Mesothelial cell of epicardium (in vitro differentiated cells): Measurements from ENCODE around the gene TACC3. TPM values are rescaled to one million over a fixed set of nuclear protein-coding genes. Genes with fewer than 3 reads are reported as not detected.

Source experiments
- DNase-seq, 2 experiments: peaks; one replicate each; pipeline ENCODE4 v3.0.0; 2021; ENCODE audit warnings: low spot score in 2 of 2; ENCODE audit not compliant: unreplicated experiment in 2 of 2
- H3K27ac Mint-ChIP-seq: 2 replicates; pipeline ENCODE4 v1.8.0; 2021; ENCODE audit warnings: mixed read lengths
- H3K27me3 Mint-ChIP-seq: 2 replicates; pipeline ENCODE4 v1.8.0; 2021; ENCODE audit warnings: low read depth, mixed read lengths
- H3K36me3 Mint-ChIP-seq: 2 replicates; pipeline ENCODE4 v1.8.0; 2021; ENCODE audit warnings: mixed read lengths
- H3K4me1 Mint-ChIP-seq: 2 replicates; pipeline ENCODE4 v1.8.0; 2021; ENCODE audit warnings: mixed read lengths
- H3K4me3 Mint-ChIP-seq: 2 replicates; pipeline ENCODE4 v1.8.0; 2021; ENCODE audit warnings: mild to moderate bottlenecking, moderate library complexity, mixed read lengths
- H3K9me3 Mint-ChIP-seq: 2 replicates; pipeline ENCODE4 v1.8.0; 2021; ENCODE audit warnings: mixed read lengths
- total RNA-seq: library from RNA; stranded (reverse); gene quantifications from 3 replicates; pipeline ENCODE4 v1.2.1, GENCODE V29; 2021
- TF ChIP-seq, protein P1 (sequence below): fragments of 200-600 bp; sonication (generic); IDR thresholded peaks from one replicate; pipeline ENCODE4 v1.5.0; 2021; ENCODE audit warnings: antibody characterized with exemption; ENCODE audit not compliant: unreplicated experiment

Gene TACC3
- total RNA-seq, 1 donor from 2014 or later = 45.3 TPM

DNA sequence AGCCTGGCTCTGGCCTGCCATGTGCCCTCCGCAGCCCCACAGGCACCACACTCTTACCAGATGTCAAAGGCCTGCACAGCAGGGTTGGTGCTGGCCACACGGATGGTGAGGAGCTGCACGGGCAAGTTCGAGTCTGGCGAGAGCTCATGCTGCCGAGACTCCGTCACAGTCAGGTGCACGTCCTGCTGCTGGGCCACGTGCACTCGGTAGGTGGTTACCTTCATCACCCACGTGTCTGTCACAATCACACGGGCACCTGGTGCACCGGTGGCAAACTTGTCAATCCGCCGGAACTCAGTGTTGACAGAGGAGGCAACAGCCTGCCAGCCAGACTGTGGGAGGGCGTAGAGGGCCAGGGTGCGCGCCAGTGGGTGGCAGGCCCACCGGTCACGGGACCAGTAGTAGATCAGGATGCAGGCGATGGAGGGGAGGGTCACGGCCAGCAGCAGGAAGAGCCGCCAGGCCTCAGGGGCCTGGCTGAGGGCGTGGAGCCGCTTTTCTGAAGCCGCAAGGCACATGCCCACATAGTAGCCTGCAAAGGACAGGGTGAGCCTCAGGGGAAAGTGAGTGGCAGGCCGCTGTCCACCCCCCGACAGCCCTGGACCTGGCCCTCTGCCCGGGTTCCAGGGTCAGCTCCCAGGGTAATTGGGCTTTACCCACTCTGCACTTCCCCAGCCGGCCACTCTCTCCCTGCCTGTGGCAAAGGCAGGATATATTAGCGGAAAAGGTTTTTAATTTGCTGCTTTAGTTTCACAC is 3.0 kb upstream of the TACC3 start:
- H3K27ac Mint-ChIP-seq = no peak overlapping the region
- TF ChIP-seq, protein P1, sequence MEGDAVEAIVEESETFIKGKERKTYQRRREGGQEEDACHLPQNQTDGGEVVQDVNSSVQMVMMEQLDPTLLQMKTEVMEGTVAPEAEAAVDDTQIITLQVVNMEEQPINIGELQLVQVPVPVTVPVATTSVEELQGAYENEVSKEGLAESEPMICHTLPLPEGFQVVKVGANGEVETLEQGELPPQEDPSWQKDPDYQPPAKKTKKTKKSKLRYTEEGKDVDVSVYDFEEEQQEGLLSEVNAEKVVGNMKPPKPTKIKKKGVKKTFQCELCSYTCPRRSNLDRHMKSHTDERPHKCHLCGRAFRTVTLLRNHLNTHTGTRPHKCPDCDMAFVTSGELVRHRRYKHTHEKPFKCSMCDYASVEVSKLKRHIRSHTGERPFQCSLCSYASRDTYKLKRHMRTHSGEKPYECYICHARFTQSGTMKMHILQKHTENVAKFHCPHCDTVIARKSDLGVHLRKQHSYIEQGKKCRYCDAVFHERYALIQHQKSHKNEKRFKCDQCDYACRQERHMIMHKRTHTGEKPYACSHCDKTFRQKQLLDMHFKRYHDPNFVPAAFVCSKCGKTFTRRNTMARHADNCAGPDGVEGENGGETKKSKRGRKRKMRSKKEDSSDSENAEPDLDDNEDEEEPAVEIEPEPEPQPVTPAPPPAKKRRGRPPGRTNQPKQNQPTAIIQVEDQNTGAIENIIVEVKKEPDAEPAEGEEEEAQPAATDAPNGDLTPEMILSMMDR = no peak

DNA sequence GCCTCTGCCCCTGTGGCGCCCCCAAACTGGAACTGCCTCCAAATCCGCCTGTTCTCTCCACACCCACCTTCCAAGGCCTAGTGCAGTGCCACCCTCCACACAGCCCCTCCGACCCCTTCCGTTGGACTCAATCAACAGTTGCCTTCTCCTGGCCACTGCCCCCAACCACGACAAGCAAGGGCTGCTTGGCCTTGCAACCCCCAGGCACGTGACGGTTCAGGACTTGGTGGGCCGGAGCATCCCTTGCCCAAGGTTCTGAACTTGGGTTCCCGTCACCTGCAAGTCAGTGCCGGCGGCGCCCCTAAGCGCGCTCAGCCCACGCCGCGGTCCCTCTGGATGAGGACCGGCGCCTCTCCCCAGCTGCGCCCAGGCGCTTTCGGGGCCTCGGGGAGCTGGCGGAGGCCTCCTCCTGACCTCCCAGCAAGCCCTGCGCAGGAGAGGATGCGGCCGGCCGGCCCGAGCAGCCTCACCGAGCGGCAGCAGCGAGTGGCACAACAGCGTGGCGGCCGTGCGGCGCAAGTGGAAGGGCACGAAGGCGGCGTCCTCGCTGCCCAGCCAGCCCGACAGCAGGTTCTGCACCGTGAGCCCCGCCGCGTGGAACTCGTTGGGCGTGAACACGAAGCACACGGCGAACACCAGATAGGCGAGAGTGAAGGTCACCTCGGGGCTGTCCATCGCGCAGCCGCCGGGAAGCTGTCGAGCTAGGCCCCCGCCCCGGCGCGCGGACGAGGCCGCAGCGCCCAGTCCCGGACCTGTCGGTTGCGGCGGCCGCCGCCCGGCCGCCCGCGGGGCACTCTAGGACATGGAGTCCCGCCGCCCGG is 948 bp upstream of the TACC3 start:
- no peaks in the 10 kb centered on the region for H3K9me3 Mint-ChIP-seq
- H3K27ac Mint-ChIP-seq = peak overlapping the region; percentile 96
- DNase-seq = peak in 1 of 2 experiments; percentile 69
- TF ChIP-seq, protein P1 = no peak
- peaks cover 30% of the 10 kb centered on the region for H3K4me1 Mint-ChIP-seq
- H3K36me3 Mint-ChIP-seq = peaks cover 1% of the 10 kb centered on the region
- peak overlapping the region; percentile 85 for H3K4me3 Mint-ChIP-seq
- no peaks in the 10 kb centered on the region for H3K27me3 Mint-ChIP-seq

More for the DNA sequence above, 3.0 kb upstream of the TACC3 start:
- no peaks in the 10 kb centered on the region for H3K27me3 Mint-ChIP-seq
- no peaks in the 10 kb centered on the region for H3K9me3 Mint-ChIP-seq
- DNase-seq = no peak
- peaks cover 31% of the 10 kb centered on the region for H3K4me1 Mint-ChIP-seq
- peak overlapping the region; percentile 85 for H3K4me3 Mint-ChIP-seq
- no peaks in the 10 kb centered on the region for H3K36me3 Mint-ChIP-seq

DNA sequence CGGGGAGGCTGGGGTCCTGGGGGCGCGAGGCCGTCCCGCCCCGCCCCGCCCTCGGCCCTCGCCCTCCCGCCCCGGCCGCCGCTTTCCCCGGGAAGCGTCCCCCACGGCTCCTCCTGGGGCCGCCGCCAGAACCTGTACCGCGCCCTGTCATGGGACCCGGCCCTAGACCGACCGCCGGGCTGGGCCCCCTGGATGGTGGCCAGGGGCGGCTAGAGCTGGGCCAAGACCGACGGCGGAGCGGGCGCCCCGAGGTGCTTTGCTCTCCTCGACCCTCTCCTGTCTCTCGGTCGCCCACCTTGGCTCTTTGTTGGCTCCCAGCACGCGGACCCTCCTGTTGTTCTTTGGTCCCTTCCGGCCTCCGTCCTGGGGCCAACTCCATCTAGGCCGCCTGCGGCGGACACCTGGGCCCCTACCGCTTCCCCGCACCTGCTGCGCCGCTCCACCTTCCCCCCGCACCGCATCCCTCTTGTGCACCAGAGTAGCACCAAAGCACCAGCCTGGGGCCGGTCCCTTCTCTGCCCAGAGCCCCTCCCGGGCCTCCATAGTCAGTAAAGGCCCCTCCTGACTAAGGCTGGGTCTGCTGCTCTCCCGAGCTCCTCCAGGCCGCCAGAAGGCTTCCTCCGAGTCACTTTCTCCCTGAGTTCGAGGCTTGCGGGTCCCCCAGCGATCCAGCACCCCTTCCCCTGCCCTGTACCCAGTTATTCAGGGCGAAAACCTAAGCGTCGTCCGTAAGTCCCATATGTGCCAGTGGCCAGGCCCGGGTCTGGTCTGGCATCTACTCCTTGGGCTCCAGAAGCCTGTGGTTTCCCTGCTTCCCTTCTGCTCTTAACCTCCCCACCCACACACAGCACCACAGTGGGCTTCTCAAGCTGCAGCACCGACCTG is 587 bp downstream of the TACC3 start:
- Mint-ChIP-seq H3K27ac (peak overlapping the region; percentile 76), H3K27me3 (no peaks in the 10 kb centered on the region), H3K9me3 (no peaks in the 10 kb centered on the region), H3K36me3 (peaks cover 5% of the 10 kb centered on the region), H3K4me1 (peaks cover 30% of the 10 kb centered on the region), H3K4me3 (peak overlapping the region; percentile 84)
- TF ChIP-seq, protein P1 = no peak
- no peak for DNase-seq

DNA sequence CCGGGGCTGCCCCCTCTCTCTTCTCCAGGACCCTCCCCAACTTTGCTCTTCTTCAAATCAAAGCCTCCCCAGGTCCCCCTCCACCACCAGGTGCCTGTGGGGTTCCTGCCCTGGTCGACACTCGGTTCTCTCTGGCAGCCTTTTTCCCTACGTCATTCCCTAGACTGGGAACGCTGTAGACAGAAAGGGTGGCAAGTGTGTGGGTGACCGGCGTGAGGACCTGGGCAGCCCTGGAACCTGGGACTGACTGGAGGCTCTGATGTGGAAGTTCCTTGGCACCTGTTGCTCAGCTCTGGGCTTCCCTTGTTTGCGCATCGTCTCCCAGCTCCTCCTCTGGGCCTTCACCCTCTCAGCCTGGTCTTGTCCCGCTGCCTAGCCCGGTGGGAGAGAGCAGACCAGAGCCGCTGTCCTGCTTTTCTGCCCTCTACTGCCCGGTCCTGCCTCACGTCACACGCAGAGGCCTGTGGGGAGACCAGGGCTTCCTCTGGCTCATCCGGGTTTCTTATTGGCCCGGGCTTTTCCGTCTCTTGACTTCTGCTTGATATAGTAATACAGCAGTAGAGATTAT is 1.3 kb downstream of the TACC3 start:
- Mint-ChIP-seq H3K36me3 (peaks cover 5% of the 10 kb centered on the region), H3K4me1 (peaks cover 30% of the 10 kb centered on the region), H3K27ac (peak overlapping the region; percentile 76), H3K27me3 (no peaks in the 10 kb centered on the region), H3K9me3 (no peaks in the 10 kb centered on the region), H3K4me3 (peak overlapping the region; percentile 84)
- no peak for DNase-seq
- TF ChIP-seq, protein P1 = no peak

DNA sequence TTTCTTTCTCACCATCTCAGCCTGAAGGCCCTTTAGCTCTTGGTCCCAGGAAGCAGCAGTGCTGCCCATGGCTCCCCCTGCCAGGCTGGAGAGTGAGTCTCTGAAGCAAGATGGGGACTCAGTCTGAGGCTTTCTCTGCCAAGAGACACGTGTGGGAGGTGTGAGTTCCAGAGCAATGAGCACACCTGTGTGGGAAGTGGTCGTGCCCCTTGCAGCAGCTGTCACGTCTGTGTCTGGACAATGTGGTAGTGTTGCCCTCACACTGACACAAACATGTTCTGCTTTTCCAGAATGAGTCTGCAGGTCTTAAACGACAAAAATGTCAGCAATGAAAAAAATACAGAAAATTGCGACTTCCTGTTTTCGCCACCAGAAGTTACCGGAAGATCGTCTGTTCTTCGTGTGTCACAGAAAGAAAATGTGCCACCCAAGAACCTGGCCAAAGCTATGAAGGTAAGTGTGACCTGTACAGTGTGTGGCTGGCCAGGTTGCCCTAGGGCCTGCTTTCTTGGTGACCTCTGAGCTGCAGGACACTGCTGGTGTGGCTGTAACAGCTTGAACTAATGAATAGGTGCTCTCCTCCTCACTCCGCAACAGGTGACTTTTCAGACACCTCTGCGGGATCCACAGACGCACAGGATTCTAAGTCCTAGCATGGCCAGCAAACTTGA is 1.9 kb downstream of the TACC3 start:
- Mint-ChIP-seq H3K27me3 (no peaks in the 10 kb centered on the region), H3K4me1 (peaks cover 30% of the 10 kb centered on the region), H3K9me3 (no peaks in the 10 kb centered on the region), H3K27ac (no peak overlapping the region), H3K36me3 (peaks cover 8% of the 10 kb centered on the region), H3K4me3 (peak overlapping the region; percentile 84)
- TF ChIP-seq, protein P1 = no peak
- DNase-seq = no peak
